NB4 (cell line): ENCODE results near the gene SLC27A5.
A peak's percentile ranks its signal among the peaks of the same experiment; 100 is the strongest.

Source experiments
- CTCF ChIP-seq: IDR thresholded peaks from one replicate; pipeline ENCODE4 v1.5.1; 2012; ENCODE audit warnings: low read depth, low read length
- MYC ChIP-seq: IDR thresholded peaks from 2 replicates; pipeline ENCODE4 v1.6.1; 2011; ENCODE audit warnings: low read depth, low read length

DNA sequence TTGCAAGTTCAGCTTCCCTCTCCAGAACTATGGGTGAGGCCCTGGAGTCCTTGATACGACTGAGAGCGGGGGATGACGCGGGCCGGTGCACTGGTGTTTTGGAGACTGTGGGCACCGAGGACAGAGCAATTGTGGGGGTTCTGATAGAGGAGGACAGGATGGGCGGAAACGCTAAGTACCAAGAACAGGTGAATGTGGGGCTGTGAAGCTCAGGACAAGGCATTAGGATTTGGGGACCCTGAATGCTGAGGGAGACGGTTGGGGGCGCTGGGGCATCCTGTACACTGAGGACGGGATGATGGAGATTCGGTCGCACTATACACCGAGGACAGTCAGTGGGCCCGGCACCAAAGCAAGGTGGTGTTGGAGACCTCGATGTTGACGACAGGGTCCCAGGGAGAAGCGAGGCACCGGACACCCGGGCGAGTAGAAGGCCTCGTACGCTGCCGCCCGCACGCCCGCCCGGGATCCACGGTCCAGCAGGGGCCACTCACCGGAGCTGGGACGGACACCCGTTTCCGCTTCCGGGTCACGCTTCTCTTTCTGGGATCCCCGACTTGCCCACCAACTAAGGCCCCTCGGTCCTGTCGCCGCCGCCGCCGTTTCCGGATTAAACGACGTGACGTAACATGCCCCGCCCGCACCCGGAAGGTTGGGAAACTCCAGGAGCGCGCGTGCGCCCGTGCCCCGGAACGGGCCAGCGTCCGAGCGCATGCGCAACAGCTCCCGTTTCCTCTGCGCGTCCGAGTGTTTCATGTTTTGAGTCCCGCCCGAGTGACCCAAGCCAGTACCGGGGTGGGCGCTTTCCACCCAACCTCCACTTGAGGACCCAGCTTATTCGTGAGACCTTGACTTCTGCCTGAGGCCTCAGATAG, 42.9 kb upstream of the SLC27A5 start, which contains the start of gene CHMP2A:
- TF ChIP-seq MYC (peak; percentile 72), CTCF (no peak)
